Stimulated activated CD8-positive, alpha-beta memory T cell treated with anti-CD3 and anti-CD28 coated beads, Interleukin-7, amount 100 ng/mL, for 24 hours (primary cell): Measurements from ENCODE around the gene LCE1A.

ENCODE experiments used
- DNase-seq: peaks from one replicate; pipeline ENCODE4 v3.0.0-alpha.2; 2020; ENCODE audit warnings: low read depth

Gene LCE1A

GRCh38 chr1:152827173-152827572, at the start of gene LCE1A:
TSS of gene LCE1A (plus strand) at chr1:152827473. CDS start at chr1:152827473, 0 bp downstream.
- DNase-seq, result no peak

DNA sequence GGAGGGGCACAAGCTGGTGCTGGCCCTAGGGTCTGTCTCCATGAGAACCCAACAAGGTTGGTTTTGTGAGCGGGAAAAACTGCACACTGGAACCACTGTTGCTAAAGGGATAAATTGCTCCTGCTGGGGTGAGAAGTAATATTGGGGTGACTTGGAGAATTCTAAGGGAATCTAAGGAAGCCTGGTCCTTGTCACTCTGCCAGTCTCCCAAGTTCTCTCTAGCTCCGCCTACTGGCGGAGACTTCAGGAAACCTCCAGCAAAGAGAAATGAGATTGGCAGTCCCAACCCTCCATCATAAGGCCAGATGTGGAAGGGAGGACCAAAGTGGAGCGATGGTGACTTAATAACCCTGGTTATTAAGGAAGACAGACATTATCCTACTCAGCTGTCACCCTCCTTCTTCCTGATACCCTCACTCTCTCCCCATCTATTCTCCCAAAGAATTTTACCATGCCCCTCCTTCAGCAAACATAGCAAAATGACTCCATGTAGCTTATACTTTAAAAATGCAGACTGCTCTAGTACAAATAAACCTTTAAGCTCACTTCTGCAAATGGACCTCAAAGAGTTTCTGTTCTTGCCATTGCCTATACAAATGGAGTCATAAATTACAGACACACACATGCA, 49.6 kb upstream of the LCE1A start:
- no peak for DNase-seq

DNA sequence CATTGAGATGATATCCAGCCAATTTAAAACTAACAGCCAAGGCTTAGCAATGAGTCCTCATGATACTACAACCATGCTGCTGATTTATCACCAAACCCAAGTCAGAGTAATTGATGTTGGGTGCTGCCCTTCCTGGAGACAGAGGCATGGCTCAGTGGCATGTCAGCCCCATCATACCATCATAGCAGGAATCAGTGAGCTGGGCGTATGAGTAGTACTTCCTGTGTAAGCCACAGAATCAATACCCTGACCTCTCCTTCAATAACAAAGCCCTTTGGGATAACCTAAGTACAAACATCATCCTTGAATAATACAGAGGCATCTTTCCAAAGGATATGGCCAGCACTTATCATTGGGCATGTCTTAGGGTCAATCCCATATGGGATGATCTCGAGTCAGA, 44.2 kb upstream of the LCE1A start:
- no peak for DNase-seq

DNA sequence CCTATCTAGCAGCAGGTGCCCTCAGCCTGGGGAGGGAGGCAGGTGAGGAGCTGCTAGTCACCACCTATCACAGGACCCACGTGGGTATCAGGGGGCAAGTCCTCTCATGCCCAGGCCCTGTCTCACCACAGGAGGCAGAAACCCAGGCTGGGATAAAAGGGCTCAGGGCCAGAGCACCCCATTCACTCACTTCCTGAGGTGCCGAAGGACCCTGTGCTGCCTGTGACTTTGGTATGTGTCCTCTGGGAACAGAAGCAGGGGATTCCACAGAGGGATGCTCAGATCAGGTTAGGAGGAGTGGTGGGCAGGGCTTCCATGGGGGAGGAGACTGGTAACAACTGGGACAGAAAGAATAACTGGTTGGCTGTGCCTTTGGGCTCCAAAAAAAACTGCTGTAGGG, 41.2 kb upstream of the LCE1A start, which contains the start of gene LCE1E:
LCE1E (plus strand) TSS at position 181 of the 400 bp plus-strand sequence. CDS start 1,043 bp downstream, outside the sequence.
- no peak for DNase-seq

- DNase-seq, result no peak
Measured at GRCh38 chr1:152795686-152796085, 31.6 kb upstream of the LCE1A start.

- DNase-seq, result no peak
Measured at GRCh38 chr1:152796421-152796820, 30.9 kb upstream of the LCE1A start, which contains the start of gene LCE1D. TSS of gene LCE1D (plus strand) at chr1:152796721. CDS start at chr1:152797795, 1,074 bp downstream.

- no peak for DNase-seq
Measured at GRCh38 chr1:152801333-152801732, 25.9 kb upstream of the LCE1A start.

GRCh38 chr1:152806576-152806975, 20.7 kb upstream of the LCE1A start, which contains the start of gene LCE1C:
TSS of gene LCE1C (minus strand) at chr1:152806651. CDS start at chr1:152805478, 1,173 bp downstream.
- DNase-seq, result no peak

GRCh38 chr1:152811050-152811449, 16.2 kb upstream of the LCE1A start:
- no peak for DNase-seq

GRCh38 chr1:152811671-152812070, 15.6 kb upstream of the LCE1A start, which contains the start of gene LCE1B:
TSS of gene LCE1B (plus strand) at chr1:152811971. CDS start at chr1:152812447, 476 bp downstream.
- no peak for DNase-seq

- no peak for DNase-seq
Measured at GRCh38 chr1:152817309-152817708, 10.0 kb upstream of the LCE1A start.

DNA sequence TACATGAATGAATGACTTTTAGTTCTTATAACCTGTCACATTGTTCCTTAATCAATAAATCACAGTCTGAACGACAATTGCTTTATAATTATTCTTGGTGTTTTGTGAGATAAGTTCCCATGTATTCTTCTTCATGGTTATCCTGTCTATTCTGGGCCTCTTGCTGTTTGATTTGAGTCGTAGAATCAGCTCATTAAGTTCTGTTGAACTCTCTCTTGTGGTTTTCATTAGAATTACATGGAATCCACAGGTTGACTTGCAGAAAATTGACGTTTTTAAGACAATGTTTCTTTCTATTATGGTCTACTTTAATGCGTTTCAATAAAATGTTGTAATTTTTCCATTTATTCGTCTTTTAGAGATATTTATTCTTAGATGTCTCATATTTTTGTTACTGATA, 4.0 kb upstream of the LCE1A start:
- no peak for DNase-seq

DNA sequence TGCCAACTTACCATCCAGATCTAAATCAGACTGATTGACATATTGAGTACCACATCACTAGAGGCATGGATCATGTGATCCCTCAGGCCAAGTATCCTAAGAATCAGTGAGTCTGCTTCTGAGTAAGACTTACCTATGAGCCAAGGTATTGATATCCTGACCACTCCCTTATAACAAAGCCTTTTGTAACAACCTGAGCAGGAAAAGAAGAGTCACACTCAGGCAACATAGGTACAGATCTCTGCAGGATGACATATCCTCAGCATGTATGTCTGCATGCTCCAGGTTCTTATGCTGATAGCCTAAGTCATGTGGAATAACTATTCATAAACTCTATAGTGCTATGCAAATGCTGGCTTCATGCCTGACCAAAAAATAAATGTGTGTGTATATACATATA, 2.3 kb upstream of the LCE1A start:
- no peak for DNase-seq

GRCh38 chr1:152836870-152837269, 9.6 kb downstream of the LCE1A start:
- no peak for DNase-seq

DNA sequence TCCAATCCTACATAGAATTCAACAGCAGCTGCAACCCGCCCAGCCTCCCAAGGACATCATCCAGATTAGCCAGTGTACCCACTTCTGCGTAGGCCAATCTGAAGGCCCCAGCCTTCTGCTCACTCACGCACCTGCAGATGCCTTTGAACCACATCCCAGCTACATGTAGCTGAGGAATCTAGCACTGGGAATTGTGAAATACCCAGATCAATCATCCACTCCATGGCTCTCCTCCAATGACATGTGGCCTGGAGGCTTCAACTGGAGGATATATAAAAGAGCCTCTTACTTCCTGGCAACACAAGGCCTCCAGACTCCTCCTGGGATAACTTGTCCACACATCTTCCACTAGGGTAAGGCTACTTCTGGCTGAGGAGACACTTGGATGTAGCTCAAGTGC, 15.3 kb downstream of the LCE1A start, which contains the start of gene LCE6A:
LCE6A (plus strand) TSS at position 301 of the 400 bp plus-strand sequence. CDS start 665 bp downstream, outside the sequence.
- DNase-seq, result no peak

DNA sequence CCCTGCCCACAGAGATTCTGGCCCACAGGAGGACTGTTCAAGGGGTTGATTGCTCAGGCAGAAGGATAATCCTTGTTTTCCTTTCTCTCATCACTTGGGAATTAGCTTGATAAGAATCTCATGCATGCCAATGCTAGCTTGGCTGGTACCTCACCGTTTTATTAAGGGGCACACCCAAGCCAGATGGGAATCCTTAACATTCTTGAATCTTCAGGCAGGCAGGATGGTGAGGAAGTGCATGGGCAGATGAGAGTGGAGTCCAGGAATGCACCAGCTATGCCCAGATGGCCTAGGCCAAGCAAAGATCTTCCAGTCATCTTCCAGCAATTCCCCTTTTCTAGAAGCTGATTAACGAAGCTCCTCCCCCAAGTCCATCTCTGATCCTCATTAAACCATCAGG, 28.4 kb downstream of the LCE1A start:
- no peak for DNase-seq

GRCh38 chr1:152858062-152858461, 30.8 kb downstream of the LCE1A start:
- DNase-seq, result no peak

DNA sequence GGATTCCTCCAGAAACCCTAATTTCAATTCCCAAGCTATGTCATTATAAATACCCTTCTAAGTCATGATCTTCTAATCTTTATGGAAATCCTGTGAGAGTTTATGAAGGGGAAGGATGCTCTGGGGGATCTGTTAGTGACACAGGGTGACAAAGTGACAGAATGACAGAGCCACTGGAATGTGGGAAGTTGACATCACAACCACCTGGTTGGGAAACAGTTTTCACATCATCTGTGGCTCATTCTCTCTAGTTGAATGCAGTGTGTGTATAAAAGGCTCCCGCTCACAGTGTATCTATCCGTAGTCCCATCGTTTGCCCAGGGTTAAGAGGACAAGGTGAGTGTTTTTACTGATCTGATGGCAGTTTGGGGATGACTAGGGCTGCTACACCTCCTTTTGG, 32.4 kb downstream of the LCE1A start, which contains the start of gene LCE7A:
LCE7A (plus strand) TSS at position 301 of the 400 bp plus-strand sequence. CDS start 702 bp downstream, outside the sequence.
- DNase-seq, result no peak

- DNase-seq, result no peak
Measured at GRCh38 chr1:152860129-152860528, 32.9 kb downstream of the LCE1A start.

- DNase-seq, result no peak
Measured at GRCh38 chr1:152861374-152861773, 34.1 kb downstream of the LCE1A start.

- DNase-seq, result no peak
Measured at GRCh38 chr1:152864443-152864842, 37.2 kb downstream of the LCE1A start.

- DNase-seq, result no peak
Measured at GRCh38 chr1:152866321-152866720, 39.0 kb downstream of the LCE1A start.

DNA sequence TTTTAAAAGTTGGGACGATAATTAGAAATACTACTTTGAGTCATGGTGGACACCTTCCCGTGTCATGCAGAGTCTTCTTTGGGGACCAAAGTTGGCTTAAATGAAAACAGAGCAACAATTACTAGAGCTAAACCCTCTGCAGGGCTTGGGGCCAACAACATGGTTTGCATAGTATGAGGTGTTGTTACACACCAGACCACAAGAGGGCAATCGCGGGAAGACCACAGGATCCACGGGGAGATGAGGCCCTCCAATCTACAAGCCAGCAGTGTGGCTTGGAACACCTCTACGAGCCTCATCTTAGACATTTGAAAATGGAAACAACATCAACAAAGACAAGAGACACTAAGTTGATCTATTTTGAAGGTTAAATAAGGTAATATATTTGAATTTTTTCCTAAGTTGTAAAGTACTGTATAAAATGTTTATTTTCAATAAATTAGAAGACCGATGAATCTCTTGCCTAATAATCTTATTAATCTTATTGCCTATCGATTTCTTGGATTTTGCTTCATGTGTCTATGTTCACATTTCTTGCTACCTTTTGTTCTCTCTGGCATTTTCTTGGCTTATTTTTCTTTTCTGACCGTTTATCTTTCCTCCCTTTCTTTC, 42.6 kb downstream of the LCE1A start:
- peak; percentile 33 for DNase-seq
